A673 (cell line): ENCODE data around the gene MRGPRX1. TPM values are rescaled to one million over a fixed set of nuclear protein-coding genes. Genes with fewer than 3 reads are reported as not detected.
"Not testable (repeated sequence)": the region's sequence is repeated elsewhere in the genome, so short reads cannot be mapped to it uniquely, and the experiment has no call there.

Experiments
- BruUV-seq: library from RNA; stranded (reverse); fragments of 400-500 nt; replicated peaks from 2 replicates; lab custom pipeline; 2021; lab: Mats Ljungman, UMichigan
- CTCF ChIA-PET: fragments of 300-600 bp; sonication (Branson Sonifier 250); formaldehyde crosslinking; loops from one replicate; lab custom pipeline; 2022; ENCODE audit warnings: antibody characterized with exemption; lab: Charles Lee
- POLR2A ChIA-PET: fragments of 300-600 bp; sonication (Branson Sonifier 250); formaldehyde crosslinking; loops from one replicate; lab custom pipeline; 2022; ENCODE audit warnings: antibody characterized with exemption; ENCODE audit not compliant: low non-redundant PET; lab: Charles Lee
- DNase-seq: peaks from one replicate; pipeline ENCODE4 v3.0.0-alpha.2; 2015; ENCODE audit warnings: low spot score
- H3K27ac ChIP-seq: fragments of 200-600 bp; sonication (generic); 2 replicates; pipeline ENCODE4 v1.5.1; 2016; ENCODE audit warnings: mixed run types, low read depth, mild to moderate bottlenecking, mixed read lengths, antibody characterized with exemption, low read length; ENCODE audit not compliant: poor library complexity, severe bottlenecking
- H3K27me3 ChIP-seq: fragments of 200-600 bp; sonication (generic); replicated peaks from 2 replicates; pipeline ENCODE4 v1.6.1; 2017; ENCODE audit warnings: mixed run types, low read depth, mild to moderate bottlenecking, mixed read lengths, antibody characterized with exemption, low read length; ENCODE audit not compliant: insufficient read depth, poor library complexity
- H3K36me3 ChIP-seq: fragments of 200-600 bp; sonication (generic); 2 replicates; pipeline ENCODE4 v1.6.1; 2016; ENCODE audit warnings: mixed run types, mild to moderate bottlenecking, mixed read lengths, antibody characterized with exemption, low read length; ENCODE audit not compliant: insufficient read depth, poor library complexity, severe bottlenecking
- H3K4me1 ChIP-seq: fragments of 200-600 bp; sonication (generic); 2 replicates; pipeline ENCODE4 v1.6.1; 2017; ENCODE audit warnings: mixed run types, mild to moderate bottlenecking, mixed read lengths, antibody characterized with exemption, low read length; ENCODE audit not compliant: insufficient read depth, poor library complexity, severe bottlenecking
- H3K4me3 ChIP-seq: fragments of 200-600 bp; sonication (generic); 2 replicates; pipeline ENCODE4 v1.5.1; 2016; ENCODE audit warnings: low read depth, mixed run types, mild to moderate bottlenecking, mixed read lengths, low read length; ENCODE audit not compliant: poor library complexity, severe bottlenecking
- H3K9me3 ChIP-seq: fragments of 200-600 bp; sonication (generic); 2 replicates; pipeline ENCODE4 v1.6.1; 2016; ENCODE audit warnings: mixed run types, low read depth, mild to moderate bottlenecking, mixed read lengths, antibody characterized with exemption, low read length; ENCODE audit not compliant: poor library complexity, severe bottlenecking
- EZH2 ChIP-seq: fragments of 200-600 bp; sonication (generic); IDR thresholded peaks from 2 replicates; pipeline ENCODE4 v1.6.1; 2017; ENCODE audit warnings: borderline replicate concordance, low read depth, mild to moderate bottlenecking, mixed read lengths, antibody characterized with exemption, low read length; ENCODE audit not compliant: poor library complexity, severe bottlenecking
- intact Hi-C: fragments of 100-400 bp; cut with micrococcal nuclease; formaldehyde crosslinking; loops from one replicate; pipeline ENCODE4 v1.10.0; 2022; ENCODE audit not compliant: unreplicated experiment
- total RNA-seq: library from RNA; stranded (reverse); gene quantifications from 2 replicates; pipeline ENCODE4 v1.2.3, GENCODE V29; 2021
- TF ChIP-seq, protein P1 (sequence below): fragments of 300-800, 200-600 bp; sonication (generic); conservative IDR thresholded peaks from 2 replicates; pipeline ENCODE4 v1.5.1; 2017; ENCODE audit warnings: low read depth, mild to moderate bottlenecking, antibody characterized with exemption, low read length, moderate library complexity, mixed read lengths

The MRGPRX1 gene
- total RNA-seq, 1 experiment from 2014 or later: not detected

DNA sequence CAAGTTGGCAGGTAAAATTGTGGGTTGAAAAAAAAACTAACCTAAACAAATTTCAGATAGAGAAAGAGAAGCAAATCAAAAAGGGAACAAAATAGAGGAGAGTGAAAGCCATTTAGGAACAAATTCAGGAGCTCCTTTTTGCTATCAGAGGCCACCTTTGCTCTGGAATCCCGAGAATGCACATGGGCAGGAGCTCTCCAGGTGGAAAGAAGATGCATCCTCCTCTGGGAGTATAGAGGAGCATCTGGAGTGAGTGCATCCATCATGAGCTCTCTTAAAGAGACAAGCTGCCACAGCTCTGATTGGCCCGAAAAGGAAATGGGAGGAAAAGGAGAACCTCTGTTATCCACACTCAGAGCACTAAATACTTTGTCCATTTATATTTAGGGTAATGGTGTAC is 26.3 kb downstream of the MRGPRX1 start:
- H3K4me1 ChIP-seq: no peaks in the 10 kb centered on the region
- H3K36me3 ChIP-seq: no peaks in the 10 kb centered on the region
- TF ChIP-seq EZH2: no peak
- TF ChIP-seq, protein P1, sequence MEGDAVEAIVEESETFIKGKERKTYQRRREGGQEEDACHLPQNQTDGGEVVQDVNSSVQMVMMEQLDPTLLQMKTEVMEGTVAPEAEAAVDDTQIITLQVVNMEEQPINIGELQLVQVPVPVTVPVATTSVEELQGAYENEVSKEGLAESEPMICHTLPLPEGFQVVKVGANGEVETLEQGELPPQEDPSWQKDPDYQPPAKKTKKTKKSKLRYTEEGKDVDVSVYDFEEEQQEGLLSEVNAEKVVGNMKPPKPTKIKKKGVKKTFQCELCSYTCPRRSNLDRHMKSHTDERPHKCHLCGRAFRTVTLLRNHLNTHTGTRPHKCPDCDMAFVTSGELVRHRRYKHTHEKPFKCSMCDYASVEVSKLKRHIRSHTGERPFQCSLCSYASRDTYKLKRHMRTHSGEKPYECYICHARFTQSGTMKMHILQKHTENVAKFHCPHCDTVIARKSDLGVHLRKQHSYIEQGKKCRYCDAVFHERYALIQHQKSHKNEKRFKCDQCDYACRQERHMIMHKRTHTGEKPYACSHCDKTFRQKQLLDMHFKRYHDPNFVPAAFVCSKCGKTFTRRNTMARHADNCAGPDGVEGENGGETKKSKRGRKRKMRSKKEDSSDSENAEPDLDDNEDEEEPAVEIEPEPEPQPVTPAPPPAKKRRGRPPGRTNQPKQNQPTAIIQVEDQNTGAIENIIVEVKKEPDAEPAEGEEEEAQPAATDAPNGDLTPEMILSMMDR: no peak
- no peak overlapping the region for H3K4me3 ChIP-seq
- no peaks in the 10 kb centered on the region for H3K9me3 ChIP-seq
- intact Hi-C loops: no loop called here
- BruUV-seq: no TSS peak
- ChIA-PET POLR2A (no interaction called here), CTCF (no interaction called here)
- H3K27ac ChIP-seq: no peak overlapping the region
- DNase-seq: no peak
- H3K27me3 ChIP-seq: peaks cover 34% of the 10 kb centered on the region

DNA sequence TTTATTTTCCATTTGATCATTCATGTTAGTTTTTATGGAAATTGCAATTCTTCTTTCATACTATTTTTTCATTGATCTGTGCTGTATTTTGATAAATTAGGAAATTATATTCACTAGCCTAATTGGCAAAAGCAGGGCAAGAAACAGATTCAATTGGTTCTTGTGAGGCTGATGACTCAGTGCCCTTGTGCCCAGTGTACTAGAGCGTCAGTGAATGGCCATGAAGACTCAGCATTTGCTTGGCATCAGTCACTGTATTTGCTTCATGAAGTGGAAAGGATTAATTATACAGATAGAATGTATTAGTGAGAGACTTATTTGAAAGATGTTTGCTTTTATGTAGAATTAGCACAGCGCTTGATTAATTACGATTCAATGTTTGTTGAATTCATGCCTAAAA is 31.8 kb downstream of the MRGPRX1 start:
- no peak for TF ChIP-seq EZH2
- TF ChIP-seq, protein P1: no peak
- H3K4me3 ChIP-seq: no peak overlapping the region
- intact Hi-C loops: no loop called here
- H3K27me3 ChIP-seq: peaks cover 22% of the 10 kb centered on the region
- CTCF ChIA-PET: no interaction called here
- no TSS peak for BruUV-seq
- DNase-seq: no peak
- H3K27ac ChIP-seq: no peak overlapping the region
- H3K4me1 ChIP-seq: no peaks in the 10 kb centered on the region
- no peaks in the 10 kb centered on the region for H3K9me3 ChIP-seq
- POLR2A ChIA-PET: no interaction called here
- no peaks in the 10 kb centered on the region for H3K36me3 ChIP-seq

DNA sequence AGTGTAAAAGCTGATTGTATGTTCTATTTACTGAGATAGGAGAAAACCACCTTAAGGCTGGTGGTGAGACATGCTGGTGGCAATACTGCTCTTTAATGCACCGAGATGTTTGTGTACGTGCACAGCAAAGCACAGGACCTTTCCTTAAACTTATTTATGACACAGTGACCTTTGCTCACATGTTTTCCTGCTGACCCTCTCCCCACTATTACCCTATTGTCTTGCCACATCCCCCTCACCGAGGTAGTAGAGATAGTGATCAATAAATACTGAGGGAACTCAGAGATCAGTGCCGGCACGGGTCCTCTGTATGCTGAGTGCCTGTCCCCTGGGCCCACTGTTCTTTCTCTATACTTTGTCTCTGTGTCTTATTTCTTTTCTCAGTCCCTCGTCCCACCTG is 38.6 kb downstream of the MRGPRX1 start:
- BruUV-seq, CTCF ChIA-PET, H3K4me3 ChIP-seq, POLR2A ChIA-PET, H3K27ac ChIP-seq, H3K4me1 ChIP-seq, H3K36me3 ChIP-seq, DNase-seq, intact Hi-C loops, H3K9me3 ChIP-seq, H3K27me3 ChIP-seq: not testable (repeated sequence)

DNA sequence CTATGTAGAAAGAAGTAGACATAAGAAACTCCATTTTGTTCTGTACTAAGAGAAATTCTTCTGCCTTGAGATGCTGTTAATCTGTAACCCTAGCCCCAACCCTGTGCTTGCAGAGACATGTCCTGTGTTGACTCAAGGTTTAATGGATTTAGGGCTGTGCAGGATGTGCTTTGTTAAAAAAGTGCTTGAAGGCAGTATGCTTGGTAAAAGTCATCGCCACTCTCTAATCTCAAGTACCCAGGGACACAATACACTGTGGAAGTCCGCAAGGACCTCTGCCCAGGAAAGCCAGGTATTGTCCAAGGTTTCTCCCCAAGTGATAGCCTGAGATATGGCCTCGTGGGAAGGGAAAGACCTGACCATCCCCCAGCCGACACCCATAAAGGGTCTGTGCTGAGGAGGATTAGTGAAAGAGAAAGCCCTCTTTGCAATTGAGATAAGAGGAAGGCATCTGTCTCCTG is 39.0 kb downstream of the MRGPRX1 start:
- H3K27ac ChIP-seq, H3K4me3 ChIP-seq, POLR2A ChIA-PET, H3K27me3 ChIP-seq, intact Hi-C loops, H3K36me3 ChIP-seq, H3K9me3 ChIP-seq, CTCF ChIA-PET, DNase-seq, H3K4me1 ChIP-seq, BruUV-seq: not testable (repeated sequence)

DNA sequence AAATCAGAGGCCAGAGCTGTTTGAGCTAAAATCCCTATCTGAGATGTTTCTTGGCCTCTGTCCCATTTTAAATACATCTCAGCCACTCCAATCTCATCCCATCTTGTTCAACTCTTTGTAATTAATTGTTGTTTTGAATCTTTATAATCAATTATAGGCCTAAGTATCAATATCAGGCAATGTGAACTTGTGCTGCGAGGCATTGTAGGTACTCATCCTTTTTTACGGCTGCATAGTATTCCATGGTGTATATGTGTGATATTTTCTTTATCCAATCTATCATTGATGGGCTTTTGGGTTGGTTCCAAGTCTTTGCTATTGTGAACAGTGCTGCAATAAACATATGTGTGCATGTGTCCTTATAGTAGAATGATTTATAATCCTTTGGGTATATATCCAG is 47.5 kb downstream of the MRGPRX1 start:
- BruUV-seq, POLR2A ChIA-PET, H3K27ac ChIP-seq, H3K4me1 ChIP-seq, H3K36me3 ChIP-seq, DNase-seq, H3K27me3 ChIP-seq, H3K4me3 ChIP-seq, intact Hi-C loops, H3K9me3 ChIP-seq, CTCF ChIA-PET: not testable (repeated sequence)
